ENCODE measurements around the gene PSAT1. TPM values are rescaled to one million over a fixed set of nuclear protein-coding genes. Genes with fewer than 3 reads are reported as not detected.

Gene PSAT1
- total RNA-seq, 1 experiment from 2014 or later: 69.5 TPM

GRCh38 chr9:78370991-78371390, 74.1 kb downstream of the PSAT1 start:
- intact Hi-C loops (cut with micrococcal nuclease; ENCODE audit: unreplicated experiment): no loop called here
- Mint-ChIP-seq H3K4me3 (ENCODE audit: low read depth, unreplicated experiment) (peak overlapping the region; percentile 24), H3K27ac (ENCODE audit: unreplicated experiment) (no peak overlapping the region), H3K4me1 (ENCODE audit: low read depth, unreplicated experiment) (no peaks in the 10 kb centered on the region), H3K36me3 (ENCODE audit: insufficient read depth, unreplicated experiment) (no peaks in the 10 kb centered on the region), H3K27me3 (ENCODE audit: unreplicated experiment) (peaks cover 52% of the 10 kb centered on the region), H3K9me3 (ENCODE audit: low read depth, unreplicated experiment) (no peaks in the 10 kb centered on the region)
- DNase-seq: no peak
- no TSS peak for BruUV-seq (replicated peaks)
- CTCF ChIA-PET: no interaction called here
- TF ChIP-seq CTCF (IDR thresholded peaks at IDR 0.05; ENCODE audit: unreplicated experiment): no peak

GRCh38 chr9:78371981-78372380, 75.1 kb downstream of the PSAT1 start:
- DNase-seq: no peak
- CTCF ChIA-PET: no interaction called here
- H3K4me3 Mint-ChIP-seq (ENCODE audit: low read depth, unreplicated experiment): no peak overlapping the region
- H3K27me3 Mint-ChIP-seq (ENCODE audit: unreplicated experiment): peaks cover 55% of the 10 kb centered on the region
- intact Hi-C loops (cut with micrococcal nuclease; ENCODE audit: unreplicated experiment): no loop called here
- BruUV-seq (replicated peaks): no TSS peak
- no peaks in the 10 kb centered on the region for H3K9me3 Mint-ChIP-seq (ENCODE audit: low read depth, unreplicated experiment)
- no peak for TF ChIP-seq CTCF (IDR thresholded peaks at IDR 0.05; ENCODE audit: unreplicated experiment)
- H3K36me3 Mint-ChIP-seq (ENCODE audit: insufficient read depth, unreplicated experiment): no peaks in the 10 kb centered on the region
- H3K27ac Mint-ChIP-seq (ENCODE audit: unreplicated experiment): no peak overlapping the region
- no peaks in the 10 kb centered on the region for H3K4me1 Mint-ChIP-seq (ENCODE audit: low read depth, unreplicated experiment)

Other genes with a start within 250 kb of the PSAT1 start
- 17.3 and 20.8 TPM in 2 replicates for gene CEP78, start 61.0 kb upstream of the PSAT1 start, total RNA-seq (2022)

Data from Calu3 (cell line).